DND-41 (cell line): ENCODE data around the gene ATF6.

Experiments
- ATAC-seq: fragments of 200-7000 bp; cut with Tn5 transposase; 3 replicates; pipeline ENCODE4 v1.9.1; 2021; ENCODE audit warnings: low read depth; ENCODE audit not compliant: insufficient read depth
- DNase-seq: peaks from one replicate; pipeline ENCODE4 v3.0.0-alpha.2; 2020
- H2AFZ ChIP-seq: 2 replicates; pipeline ENCODE4 v1.6.0; 2012; ENCODE audit warnings: low read depth, low read length
- H3K27ac ChIP-seq: 2 replicates; pipeline ENCODE4 v1.5.1; 2012; ENCODE audit warnings: low read length, inconsistent platforms
- H3K27me3 ChIP-seq: fragments of 200-600 bp; sonication (generic); 2 replicates; pipeline ENCODE4 v1.6.0; 2012; ENCODE audit warnings: low read length, mild to moderate bottlenecking, inconsistent platforms; ENCODE audit not compliant: insufficient read depth, poor library complexity
- H3K36me3 ChIP-seq: 2 replicates; pipeline ENCODE4 v1.5.1; 2012; ENCODE audit warnings: low read length, inconsistent platforms; ENCODE audit not compliant: insufficient read depth
- H3K4me1 ChIP-seq: 2 replicates; pipeline ENCODE4 v1.5.1; 2012; ENCODE audit warnings: mild to moderate bottlenecking, low read length; ENCODE audit not compliant: insufficient read depth
- H3K4me2 ChIP-seq: 2 replicates; pipeline ENCODE4 v1.6.0; 2012; ENCODE audit warnings: mild to moderate bottlenecking, moderate library complexity, low read length, inconsistent platforms; ENCODE audit not compliant: insufficient read depth
- H3K4me3 ChIP-seq, 2 experiments: fragments of 200-600 bp in 1 of 2; shearing (Covaris generic) in 1 of 2; 2 replicates each; pipeline ENCODE4 v1.5.1; 2012 to 2016; ENCODE audit warnings: inconsistent platforms in 2 of 2, low read length in 2 of 2, mild to moderate bottlenecking in 2 of 2, low read depth in 1 of 2, moderate library complexity in 1 of 2
- H3K79me2 ChIP-seq: 2 replicates; pipeline ENCODE4 v1.6.0; 2012; ENCODE audit warnings: low read length, inconsistent platforms; ENCODE audit not compliant: insufficient read depth
- H3K9ac ChIP-seq: 2 replicates; pipeline ENCODE4 v1.6.0; 2012; ENCODE audit warnings: low read depth, mild to moderate bottlenecking, inconsistent platforms, low read length, moderate library complexity
- H3K9me3 ChIP-seq: 2 replicates; pipeline ENCODE4 v1.5.1; 2012; ENCODE audit warnings: low read length, moderate library complexity, mild to moderate bottlenecking, inconsistent platforms; ENCODE audit not compliant: insufficient read depth, severe bottlenecking
- H4K20me1 ChIP-seq: 2 replicates; pipeline ENCODE4 v1.6.0; 2012; ENCODE audit warnings: low read length; ENCODE audit not compliant: insufficient read depth
- CTCF ChIP-seq: IDR thresholded peaks from 2 replicates; pipeline ENCODE4 v1.5.1; 2012; ENCODE audit warnings: borderline replicate concordance, low read length, moderate library complexity, mild to moderate bottlenecking; ENCODE audit not compliant: poor library complexity, severe bottlenecking; ENCODE audit errors: extremely low read depth
- EZH2 ChIP-seq: IDR thresholded peaks from 3 replicates; pipeline ENCODE4 v1.6.1; 2012; ENCODE audit warnings: borderline replicate concordance, low read depth, mild to moderate bottlenecking, moderate library complexity, low read length, inconsistent platforms; ENCODE audit not compliant: severe bottlenecking

Gene ATF6

GRCh38 chr1:161956097-161956496 is 190.0 kb downstream of the ATF6 start:
- H3K27me3 ChIP-seq: no peaks in the 10 kb centered on the region
- ATAC-seq: no peak

GRCh38 chr1:161956930-161957329 is 190.8 kb downstream of the ATF6 start:
- peaks cover 29% of the 10 kb centered on the region; the same call in 1 of the 2 replicates for H3K36me3 ChIP-seq
- ATAC-seq: no peak
- TF ChIP-seq CTCF (no peak), EZH2 (no peak)
- H3K4me1 ChIP-seq: no peaks in the 10 kb centered on the region
- no peak overlapping the region for H3K4me3 ChIP-seq
- no peak overlapping the region for H2AFZ ChIP-seq
- no peaks in the 10 kb centered on the region for H3K27me3 ChIP-seq
- no peaks in the 10 kb centered on the region for H3K79me2 ChIP-seq
- no peak overlapping the region for H3K4me2 ChIP-seq
- H4K20me1 ChIP-seq: no peaks in the 10 kb centered on the region
- H3K27ac ChIP-seq: no peak overlapping the region
- H3K9me3 ChIP-seq: no peaks in the 10 kb centered on the region
- no peak for DNase-seq
- no peak overlapping the region for H3K9ac ChIP-seq

More at GRCh38 chr1:161956097-161956496, 190.0 kb downstream of the ATF6 start:
- no peak for DNase-seq
- Histone ChIP-seq H3K4me2 (no peak overlapping the region), H2AFZ (no peak overlapping the region), H3K9me3 (no peaks in the 10 kb centered on the region), H3K4me1 (no peaks in the 10 kb centered on the region), H3K36me3 (peaks cover 25% of the 10 kb centered on the region; the same call in 1 of the 2 replicates), H3K4me3 (no peak overlapping the region), H3K79me2 (no peaks in the 10 kb centered on the region), H4K20me1 (no peaks in the 10 kb centered on the region), H3K9ac (no peak overlapping the region), H3K27ac (no peak overlapping the region)
- no peak for TF ChIP-seq EZH2
- TF ChIP-seq CTCF: no peak

GRCh38 chr1:161958425-161958824 is 192.3 kb downstream of the ATF6 start:
- no peaks in the 10 kb centered on the region for H4K20me1 ChIP-seq
- H3K4me1 ChIP-seq: no peaks in the 10 kb centered on the region
- no peaks in the 10 kb centered on the region for H3K27me3 ChIP-seq
- H3K36me3 ChIP-seq: peaks cover 35% of the 10 kb centered on the region; the same call in 1 of the 2 replicates
- no peaks in the 10 kb centered on the region for H3K9me3 ChIP-seq
- no peak overlapping the region for H3K4me3 ChIP-seq
- H3K79me2 ChIP-seq: no peaks in the 10 kb centered on the region
- no peak overlapping the region for H3K27ac ChIP-seq
- H3K4me2 ChIP-seq: no peak overlapping the region
- ATAC-seq (no peak), DNase-seq (no peak)
- no peak overlapping the region for H2AFZ ChIP-seq
- TF ChIP-seq EZH2: no peak
- TF ChIP-seq CTCF: no peak
- H3K9ac ChIP-seq: no peak overlapping the region
